Right renal cortex interstitium (tissue), 3 donors: ENCODE measurements around the gene LYST. TPM values are rescaled to one million over a fixed set of nuclear protein-coding genes. Genes with fewer than 3 reads are reported as not detected.
A peak's percentile ranks its signal among the peaks of the same experiment; 100 is the strongest.

Experiments
- DNase-seq, 3 donors: peaks; one replicate each; pipeline ENCODE4 v3.0.0-alpha.2; 2013; ENCODE audit warnings: low read depth in 3 of 3, low spot score in 2 of 3
- polyA plus RNA-seq, 3 donors: library from polyadenylated mRNA; unstranded; fragments of 120-200 nt; gene quantifications; one replicate each; pipeline ENCODE4 v1.2.1, GENCODE V29; 2013; ENCODE audit not compliant: insufficient read length in 3 of 3

LYST gene
- polyA plus RNA-seq, 3 donors, result 11.8 to 13.8 (median 13.2) TPM

- DNase-seq, result no peak
Observed at GRCh38 chr1:235892202-235892601, 25.5 kb upstream of the LYST start.

GRCh38 chr1:235888119-235888643, 21.5 kb upstream of the LYST start:
- DNase-seq, result no peak

GRCh38 chr1:235887676-235888075, 21.0 kb upstream of the LYST start:
- DNase-seq, result no peak

- DNase-seq, result no peak
Observed at GRCh38 chr1:235885655-235886262, 19.1 kb upstream of the LYST start.

GRCh38 chr1:235883261-235883927, 16.7 kb upstream of the LYST start:
- no peak for DNase-seq

- no peak for DNase-seq
Observed at GRCh38 chr1:235882816-235883215, 16.1 kb upstream of the LYST start.

- DNase-seq, result no peak
Observed at GRCh38 chr1:235881930-235882700, 15.4 kb upstream of the LYST start.

- no peak for DNase-seq
Observed at GRCh38 chr1:235878082-235878811, 11.5 kb upstream of the LYST start.

- DNase-seq, result no peak
Observed at GRCh38 chr1:235876402-235876841, 9.7 kb upstream of the LYST start.

- DNase-seq, result no peak
Observed at GRCh38 chr1:235875036-235875597, 8.4 kb upstream of the LYST start.

- DNase-seq, result no peak
Observed at GRCh38 chr1:235874261-235874660, 7.6 kb upstream of the LYST start.

GRCh38 chr1:235873571-235873970, 6.9 kb upstream of the LYST start:
- no peak for DNase-seq

GRCh38 chr1:235873045-235873444, 6.3 kb upstream of the LYST start:
- DNase-seq, result no peak

GRCh38 chr1:235872270-235872669, 5.6 kb upstream of the LYST start:
- DNase-seq, result no peak

- no peak for DNase-seq
Observed at GRCh38 chr1:235867903-235868469, 1.3 kb upstream of the LYST start.

- DNase-seq, result peak; percentile 87 to 92 (median 88)
Observed at GRCh38 chr1:235866913-235867845, 473 bp upstream of the LYST start.

GRCh38 chr1:235865565-235866204, 1.0 kb downstream of the LYST start:
- peak in 1 of 3 donors; percentile 25 for DNase-seq

- no peak for DNase-seq
Observed at GRCh38 chr1:235864931-235865525, 1.7 kb downstream of the LYST start.
